HG03175 (cell line): ENCODE data around the gene KRT7.
"Not testable (repeated sequence)": the region's sequence is repeated elsewhere in the genome, so short reads cannot be mapped to it uniquely, and the experiment has no call there.

Source experiments
- ATAC-seq: cut with Tn5 transposase; IDR thresholded peaks from one replicate; pipeline ENCODE4 v1.9.1; 2021; ENCODE audit warnings: mild to moderate bottlenecking, moderate library complexity; ENCODE audit not compliant: unreplicated experiment

Gene KRT7

DNA sequence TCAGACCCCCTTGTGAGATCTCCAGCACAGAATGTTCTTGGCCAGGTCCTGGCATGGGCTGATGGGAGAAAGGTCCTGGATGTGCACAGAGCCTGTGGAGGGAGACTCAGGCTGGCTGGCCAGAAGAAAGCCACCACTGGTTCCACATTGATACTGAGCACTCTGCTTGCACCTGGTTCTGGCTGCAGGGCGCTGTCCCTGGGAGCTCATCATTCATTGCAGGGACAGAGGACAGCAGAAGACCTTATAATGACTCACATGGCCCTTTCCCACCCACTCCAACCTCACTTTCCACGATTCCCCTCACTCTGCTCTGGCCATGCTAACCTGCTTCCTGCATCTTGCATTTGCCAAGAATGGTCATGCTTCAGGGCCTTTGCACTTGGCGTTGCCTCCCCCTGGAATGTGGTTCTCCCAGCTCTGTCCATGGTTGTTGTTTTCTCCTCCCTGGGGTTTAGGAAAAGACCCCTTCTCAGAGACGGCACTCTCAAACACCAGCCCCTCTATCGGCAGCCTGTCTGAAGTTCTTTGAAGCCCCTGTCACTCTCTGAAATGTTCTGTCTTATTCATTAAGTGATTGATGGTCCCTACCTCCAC lies 10.3 kb downstream of the KRT7 start:
- no peak for ATAC-seq

DNA sequence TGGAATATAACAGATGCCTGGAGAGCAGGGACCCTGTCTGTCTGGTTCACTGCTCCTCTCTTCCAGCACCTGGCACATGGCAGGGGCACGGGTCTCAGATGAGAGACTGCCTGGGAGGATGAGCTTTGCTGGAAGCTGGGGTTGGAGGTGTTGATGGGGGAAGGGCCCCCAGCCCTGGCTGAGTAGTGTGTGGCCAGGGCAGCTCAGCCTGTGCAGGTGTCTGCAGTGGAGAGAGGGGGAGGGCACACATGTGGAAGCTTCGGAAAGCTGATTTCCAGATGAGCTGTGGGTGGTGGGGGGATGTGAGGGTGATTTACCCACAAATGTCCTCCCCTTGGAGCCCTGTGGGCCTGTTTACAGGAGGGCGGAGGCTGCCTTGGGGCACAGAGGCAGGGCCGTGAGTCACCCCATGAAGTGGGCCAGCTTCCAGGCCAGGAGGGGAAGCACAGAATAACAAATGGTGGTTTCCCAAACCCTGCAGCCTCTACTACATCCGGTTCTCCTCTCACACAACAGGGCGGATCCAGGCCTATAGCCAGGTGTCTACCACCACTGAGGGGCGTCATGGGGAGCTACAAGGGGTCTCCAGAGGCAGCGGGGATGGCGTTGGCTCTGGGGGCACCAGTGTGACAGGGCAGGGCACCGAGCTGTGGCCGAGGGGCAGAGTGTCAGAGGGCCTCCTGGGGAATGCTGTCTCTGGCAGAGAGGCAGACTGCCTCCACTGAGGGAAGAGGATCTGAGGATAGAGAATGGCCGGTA lies 11.0 kb downstream of the KRT7 start:
- peak; percentile 85 for ATAC-seq

DNA sequence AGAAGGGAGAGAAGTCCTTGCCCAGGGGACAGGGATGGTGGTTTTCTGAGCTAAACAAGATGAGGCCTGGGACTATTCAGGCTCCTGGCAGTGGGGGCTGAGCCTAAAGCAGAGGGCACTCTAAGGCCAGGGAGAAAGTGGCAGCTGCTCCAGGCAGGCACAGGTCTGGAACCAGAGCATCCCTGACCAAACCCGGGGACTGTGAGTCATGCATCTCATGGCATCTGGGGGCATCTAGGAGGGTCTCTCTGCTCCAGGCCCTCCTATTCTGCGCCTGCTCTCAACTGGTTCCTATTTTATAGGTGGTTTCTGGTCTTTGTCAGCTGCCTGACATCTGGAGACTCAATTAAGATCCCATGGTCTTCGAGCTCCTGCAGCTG lies 11.6 kb downstream of the KRT7 start:
- ATAC-seq = peak; percentile 14

DNA sequence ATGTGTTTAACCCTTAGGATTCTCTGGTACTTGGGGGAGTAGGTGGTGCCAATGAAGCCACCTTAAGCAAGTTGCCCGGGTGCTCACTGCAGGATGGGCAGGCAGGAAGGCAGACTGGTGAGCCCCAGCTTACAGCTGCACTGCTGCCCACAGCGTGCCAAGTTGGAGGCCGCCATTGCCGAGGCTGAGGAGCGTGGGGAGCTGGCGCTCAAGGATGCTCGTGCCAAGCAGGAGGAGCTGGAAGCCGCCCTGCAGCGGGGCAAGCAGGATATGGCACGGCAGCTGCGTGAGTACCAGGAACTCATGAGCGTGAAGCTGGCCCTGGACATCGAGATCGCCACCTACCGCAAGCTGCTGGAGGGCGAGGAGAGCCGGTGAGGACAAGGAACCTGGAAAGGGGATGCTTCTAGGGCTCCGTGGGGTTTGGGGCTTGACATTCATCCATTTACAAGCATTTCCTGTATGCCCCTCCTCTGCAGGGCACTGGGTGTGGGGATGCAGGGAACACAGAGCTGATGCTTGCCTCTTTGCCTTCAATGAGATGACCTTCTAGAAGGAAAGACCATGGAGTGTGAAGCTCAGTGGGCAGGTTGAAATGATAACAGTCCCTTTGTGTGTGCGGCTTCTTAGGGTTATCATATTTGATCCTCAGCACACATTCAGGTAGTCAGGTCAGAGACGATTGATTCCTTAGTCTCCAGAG lies 12.4 kb downstream of the KRT7 start:
- ATAC-seq = no peak

DNA sequence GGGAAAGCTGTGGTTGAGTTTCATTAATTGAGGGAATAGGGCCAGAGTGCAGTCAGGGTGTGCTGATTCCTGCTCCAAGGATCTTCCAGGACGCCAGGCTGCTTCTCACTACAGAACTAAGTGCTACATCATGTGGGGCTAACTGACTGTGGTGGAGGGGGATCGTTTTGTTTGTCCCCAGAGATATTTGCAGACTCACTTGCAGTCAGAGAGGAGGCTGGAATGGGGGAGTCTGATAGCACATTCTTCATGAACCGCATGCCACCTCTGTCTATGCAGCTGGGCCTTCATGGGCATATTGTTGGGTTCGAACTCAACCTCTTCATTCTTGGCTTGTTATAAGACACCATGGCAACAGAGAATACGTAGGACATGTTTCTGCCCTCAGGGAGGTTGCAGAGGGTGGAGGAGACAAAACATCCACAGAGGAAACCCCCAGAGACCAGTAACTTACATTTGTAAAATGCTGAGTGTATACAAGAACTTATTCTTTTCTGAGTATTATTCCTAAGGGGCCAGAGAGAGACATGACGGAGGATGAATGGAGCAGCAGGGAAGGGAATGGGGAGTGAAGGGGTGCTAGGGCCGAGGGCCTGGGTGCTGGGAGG lies 13.0 kb downstream of the KRT7 start:
- ATAC-seq = no peak

DNA sequence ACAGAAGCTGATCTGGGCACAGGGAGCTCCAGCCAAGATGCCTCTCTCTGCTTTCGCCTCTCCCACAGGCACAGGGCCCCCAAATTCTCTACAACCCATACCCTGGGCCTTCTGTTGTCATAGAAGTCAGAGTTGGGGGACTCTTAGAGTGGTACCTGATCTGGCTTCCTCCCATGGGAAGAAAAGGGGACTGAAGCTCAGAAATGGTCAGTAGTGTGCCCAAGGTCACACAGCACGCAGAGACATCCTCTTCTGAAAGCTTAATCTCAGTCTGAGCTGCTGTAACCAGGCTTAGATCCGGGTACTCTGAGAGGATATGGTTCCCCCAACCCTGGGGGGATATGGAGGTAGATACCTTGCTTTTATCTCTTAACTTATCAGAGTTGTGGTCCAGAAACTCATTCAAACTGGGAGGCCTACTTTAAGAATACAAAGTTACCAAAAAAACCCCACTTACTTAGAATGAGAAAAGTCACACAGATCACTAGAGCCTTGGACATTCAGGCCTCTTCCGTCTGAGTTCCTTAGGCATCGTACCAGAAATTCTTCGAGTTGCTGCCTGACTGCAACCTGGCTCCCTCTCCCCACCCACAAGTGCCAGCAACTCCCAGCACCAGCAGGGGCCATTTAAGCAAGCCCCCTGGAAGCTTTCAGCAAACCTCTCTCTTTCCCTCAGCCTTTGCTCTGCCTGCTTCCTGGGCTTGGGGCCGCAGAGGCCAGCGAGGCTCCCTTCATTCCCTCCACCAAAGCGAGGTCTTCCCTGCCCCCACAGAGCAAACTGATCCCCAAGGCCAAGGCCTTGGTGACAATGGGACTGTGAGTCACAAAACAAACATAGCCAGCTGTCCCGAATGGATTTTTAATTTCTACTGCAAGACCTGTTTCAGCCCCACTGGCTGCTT lies 13.9 kb downstream of the KRT7 start:
- no peak for ATAC-seq

DNA sequence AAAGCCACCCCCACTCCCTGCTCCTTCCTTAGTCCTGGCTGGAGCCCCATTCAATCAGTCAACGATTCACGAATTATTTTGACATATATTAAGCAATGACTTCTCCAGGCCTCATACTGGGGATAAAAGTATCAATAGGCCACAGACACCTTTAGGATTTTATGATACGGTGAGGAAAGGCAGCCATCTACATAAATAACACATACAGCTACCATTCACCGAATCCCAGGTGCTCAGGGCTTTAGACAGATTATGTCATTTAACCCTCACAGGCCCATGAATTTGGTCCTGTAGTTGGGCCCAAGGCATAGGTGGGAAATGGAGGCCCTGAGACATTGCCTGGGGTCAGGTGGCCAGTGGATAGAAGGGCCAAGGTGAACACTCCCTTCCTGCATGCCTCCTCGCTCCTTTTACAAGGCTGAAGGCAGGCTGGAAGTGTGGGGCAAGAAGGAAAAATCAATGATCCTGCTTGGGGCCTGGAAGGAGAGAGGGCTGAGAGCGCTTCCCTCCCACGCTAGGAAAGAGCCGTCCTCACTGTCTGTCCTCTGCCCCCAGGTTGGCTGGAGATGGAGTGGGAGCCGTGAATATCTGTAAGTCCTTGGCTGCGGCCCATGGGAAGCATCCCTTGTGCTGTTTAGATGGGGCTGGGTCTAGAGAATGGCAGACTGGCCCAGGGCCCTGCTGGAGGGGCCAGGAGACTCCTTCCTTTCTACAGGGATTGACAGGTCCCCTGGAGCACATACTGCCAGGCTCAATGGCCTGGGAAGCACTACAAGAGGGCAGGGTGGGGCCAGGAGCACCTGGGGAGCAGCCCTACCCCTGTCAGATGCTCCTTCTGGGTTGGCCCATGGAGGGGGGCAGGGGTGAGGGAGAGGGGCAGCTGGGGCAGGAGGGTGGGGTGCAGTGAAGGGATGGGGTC lies 14.8 kb downstream of the KRT7 start:
- ATAC-seq = no peak

DNA sequence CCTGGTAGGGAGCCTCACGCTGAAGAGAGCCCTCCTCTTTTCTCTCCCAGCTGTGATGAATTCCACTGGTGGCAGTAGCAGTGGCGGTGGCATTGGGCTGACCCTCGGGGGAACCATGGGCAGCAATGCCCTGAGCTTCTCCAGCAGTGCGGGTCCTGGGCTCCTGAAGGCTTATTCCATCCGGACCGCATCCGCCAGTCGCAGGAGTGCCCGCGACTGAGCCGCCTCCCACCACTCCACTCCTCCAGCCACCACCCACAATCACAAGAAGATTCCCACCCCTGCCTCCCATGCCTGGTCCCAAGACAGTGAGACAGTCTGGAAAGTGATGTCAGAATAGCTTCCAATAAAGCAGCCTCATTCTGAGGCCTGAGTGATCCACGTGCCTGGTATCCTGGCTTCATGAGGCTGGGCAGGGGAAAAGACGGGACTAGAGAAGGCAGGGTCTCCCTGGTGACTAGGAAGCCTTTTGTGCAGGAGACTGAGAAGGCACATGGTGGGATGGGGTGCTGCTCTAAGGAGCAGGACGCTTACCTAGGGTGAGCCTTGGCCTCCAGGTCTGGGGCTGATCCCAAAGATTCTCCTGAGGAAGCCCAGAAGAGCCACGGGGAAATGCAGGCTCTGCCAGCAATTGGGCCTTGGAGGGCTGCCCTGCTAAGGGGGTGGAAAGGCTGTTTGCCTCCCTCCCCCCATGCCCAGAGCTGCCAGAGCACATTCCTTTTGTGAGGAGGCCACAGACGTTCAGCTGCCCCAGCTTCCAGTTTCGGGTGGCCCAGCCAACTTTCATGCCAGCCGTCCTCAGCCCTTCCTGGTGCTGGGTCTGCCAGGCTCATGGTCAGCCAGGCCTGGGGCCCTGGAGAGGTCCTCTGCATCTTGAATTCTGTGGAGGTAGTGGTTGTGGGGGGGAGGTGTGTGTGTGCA lies 15.8 kb downstream of the KRT7 start:
- no peak for ATAC-seq

DNA sequence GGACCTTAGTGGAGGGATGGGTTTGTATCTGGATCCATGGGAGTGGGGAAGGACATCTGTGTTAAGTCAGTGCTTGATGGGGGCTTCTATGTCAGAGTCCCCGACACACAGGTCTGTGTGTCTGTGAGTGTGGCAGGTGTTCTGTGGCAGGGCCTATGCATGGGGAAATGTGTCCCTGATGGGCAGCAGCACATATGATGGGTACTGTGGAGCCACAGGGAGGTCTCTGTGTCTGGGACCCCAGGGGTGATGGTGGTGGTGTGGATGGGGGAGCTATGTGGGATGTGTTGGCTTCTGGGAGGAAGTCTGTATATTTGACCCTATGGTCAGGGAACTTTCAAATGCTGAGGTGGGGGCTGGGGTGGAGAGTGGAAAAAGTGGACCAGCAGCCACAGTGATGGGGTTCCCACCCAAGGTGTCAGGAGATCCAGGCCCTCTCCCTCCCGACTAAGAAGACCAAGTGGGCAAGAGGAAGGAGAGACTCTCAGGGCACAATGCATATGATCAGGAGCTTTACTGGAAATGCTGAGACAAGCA lies 16.5 kb downstream of the KRT7 start:
- no peak for ATAC-seq

DNA sequence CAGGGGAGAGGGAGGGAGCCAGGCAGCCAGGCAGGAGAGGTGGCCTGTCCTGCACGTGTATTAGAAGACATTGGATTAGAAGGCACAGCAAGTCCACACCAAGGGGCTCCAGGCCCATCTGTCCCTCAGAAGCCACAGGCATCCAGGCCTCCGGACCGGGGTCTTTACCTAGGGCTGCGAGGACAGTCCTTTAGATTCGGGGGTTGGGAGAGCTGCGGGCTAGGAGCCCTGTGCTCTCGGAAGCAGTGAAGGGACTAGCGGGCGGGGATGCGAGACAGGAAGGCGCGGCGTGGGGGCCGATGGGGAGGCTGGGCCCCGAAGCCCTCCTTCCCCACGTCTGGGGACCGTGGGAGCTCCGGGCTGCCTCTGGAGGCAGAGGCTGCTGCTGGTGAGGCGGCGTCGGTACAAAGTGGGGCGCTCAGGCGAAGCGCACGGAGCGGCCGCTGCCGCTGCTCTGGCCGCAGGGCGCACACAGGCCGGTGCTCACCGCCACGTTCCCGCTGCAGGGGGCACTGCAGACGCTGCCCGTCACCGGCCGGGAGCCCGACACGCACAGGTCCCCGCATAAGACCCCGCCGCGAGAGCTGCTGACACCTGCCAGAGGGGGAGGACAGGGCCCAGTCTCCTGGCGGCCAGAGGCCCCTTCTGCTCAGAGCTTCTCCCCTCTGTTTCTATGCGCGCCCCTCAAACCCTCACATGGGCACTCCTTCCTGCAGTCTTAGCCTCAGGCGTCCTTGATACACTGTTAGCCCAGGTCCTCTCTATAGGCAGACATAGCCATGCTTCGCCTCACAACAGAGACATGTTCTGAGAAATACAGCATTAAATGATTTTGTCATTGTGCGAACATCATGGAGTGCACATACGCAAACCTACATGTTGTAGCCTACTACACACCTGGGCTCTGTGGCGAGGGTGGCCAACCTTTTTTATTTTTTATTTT lies 17.3 kb downstream of the KRT7 start:
- ATAC-seq = no peak

DNA sequence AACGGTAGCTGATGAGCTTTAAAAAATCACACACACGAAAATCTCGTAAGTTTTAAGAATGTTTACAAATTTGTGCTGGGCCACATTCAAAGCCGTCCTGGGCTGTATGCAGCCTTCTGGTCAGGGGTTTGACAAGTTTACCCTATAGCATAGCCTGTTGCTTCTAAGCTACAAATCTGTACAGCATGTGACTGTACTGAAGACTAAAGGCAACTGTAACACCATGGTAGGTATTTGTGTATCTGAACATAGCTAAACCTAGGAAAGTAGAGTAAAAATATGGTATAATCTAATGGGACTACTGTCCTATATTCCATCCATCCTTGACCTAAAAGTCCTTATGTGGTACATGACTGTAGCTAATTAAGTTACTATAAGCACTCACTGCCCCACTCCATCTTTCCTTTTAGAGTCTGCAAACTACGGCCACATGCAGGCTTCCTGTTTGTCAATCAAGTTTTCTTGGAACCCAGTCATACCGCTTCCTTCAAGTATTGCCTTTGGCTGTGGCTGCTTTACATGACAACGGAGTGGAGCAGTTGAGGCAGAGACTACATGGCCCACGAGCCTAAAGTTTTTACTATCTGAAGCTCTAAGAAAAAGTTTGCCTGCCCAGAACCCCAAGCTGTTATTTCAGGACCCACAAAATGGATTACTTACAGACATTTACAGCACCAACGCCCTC lies 18.5 kb downstream of the KRT7 start:
- ATAC-seq = no peak

DNA sequence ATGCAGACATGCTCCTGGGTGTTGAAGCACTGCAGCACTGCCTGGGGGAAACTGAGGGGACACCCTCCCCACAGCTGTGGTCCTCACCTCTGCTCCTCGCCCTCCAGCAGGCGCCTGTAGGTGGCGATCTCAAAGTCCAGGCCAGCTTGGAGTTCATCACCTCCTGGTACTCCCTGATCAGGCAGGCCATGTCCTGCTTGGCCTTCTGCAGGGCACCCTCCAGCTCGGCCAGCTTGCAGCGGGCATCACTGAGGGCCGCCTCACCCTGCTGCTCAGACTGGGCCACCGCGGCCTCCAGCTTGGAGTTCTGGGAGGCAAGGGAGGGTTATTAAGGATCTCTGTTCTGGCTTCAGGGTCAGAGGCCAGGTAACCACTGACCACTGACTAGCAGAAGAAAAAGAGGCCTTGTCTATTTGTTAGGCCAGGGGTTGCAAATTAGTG lies 19.2 kb downstream of the KRT7 start:
- ATAC-seq = not testable (repeated sequence)

DNA sequence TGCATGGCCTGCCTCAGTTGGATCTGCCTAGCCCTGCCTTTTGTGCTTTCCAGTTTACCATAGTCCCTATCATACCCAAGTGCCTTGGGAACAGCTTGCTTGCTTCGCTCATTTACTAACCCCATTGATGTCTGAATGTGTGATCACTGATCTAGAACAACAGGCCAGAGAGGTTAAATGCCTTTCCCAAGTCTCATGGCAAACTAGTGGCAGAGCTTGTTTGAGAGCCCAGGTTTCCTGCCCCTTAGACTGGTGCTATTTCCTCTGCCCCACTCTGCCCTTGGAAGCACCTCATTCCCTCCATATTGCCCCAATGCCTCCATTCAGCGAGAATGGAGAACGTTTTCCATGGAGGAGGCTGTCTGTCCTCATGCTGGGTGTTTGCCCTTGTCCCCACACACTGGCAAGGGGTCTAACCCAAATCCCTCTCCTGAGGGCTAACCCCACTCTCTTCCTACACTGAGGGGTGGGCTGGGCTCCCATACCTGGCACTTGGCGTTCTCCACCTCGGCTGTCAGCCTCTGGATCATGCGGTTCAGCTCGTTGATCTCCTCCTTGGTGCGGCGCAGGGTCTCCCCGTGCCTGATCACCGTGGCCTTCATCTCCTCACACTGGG lies 19.8 kb downstream of the KRT7 start:
- no peak for ATAC-seq

DNA sequence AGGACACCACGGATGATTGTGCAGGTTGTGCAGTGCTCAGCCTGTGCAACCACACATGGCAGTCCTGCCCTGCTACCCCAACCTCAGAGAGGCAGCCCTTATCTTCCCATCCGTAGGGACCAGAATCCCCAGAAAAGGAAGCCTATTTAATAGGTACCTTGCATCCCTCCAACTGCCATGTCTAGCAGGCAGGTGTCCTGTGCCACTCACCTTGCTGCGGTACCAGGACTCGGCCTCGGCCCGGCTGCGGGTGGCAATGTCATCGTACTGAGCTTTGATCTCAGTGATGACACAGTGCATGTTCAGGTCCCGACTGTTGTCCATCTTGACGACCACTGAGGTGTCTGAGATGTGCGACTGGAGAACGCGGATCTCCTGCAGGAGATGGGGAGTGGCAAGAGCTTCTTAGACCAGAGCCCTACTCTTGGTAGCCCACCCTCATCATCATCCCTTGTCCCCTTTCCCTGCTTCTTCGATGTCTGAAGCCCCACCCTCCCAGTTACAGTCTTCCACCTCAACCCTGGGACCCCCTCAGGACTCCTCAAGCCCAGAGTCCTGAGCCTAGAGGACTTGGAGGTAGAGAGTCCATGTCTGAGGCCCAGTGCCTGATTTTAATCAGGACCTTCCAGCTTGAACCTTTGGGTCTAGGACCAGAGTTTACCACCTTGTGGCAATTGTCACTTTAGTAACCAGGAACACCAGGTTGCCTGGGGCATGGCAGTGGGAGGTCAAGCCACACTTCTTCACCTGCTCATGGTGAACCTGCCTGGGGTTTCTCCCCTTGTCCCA lies 20.5 kb downstream of the KRT7 start:
- no peak for ATAC-seq

DNA sequence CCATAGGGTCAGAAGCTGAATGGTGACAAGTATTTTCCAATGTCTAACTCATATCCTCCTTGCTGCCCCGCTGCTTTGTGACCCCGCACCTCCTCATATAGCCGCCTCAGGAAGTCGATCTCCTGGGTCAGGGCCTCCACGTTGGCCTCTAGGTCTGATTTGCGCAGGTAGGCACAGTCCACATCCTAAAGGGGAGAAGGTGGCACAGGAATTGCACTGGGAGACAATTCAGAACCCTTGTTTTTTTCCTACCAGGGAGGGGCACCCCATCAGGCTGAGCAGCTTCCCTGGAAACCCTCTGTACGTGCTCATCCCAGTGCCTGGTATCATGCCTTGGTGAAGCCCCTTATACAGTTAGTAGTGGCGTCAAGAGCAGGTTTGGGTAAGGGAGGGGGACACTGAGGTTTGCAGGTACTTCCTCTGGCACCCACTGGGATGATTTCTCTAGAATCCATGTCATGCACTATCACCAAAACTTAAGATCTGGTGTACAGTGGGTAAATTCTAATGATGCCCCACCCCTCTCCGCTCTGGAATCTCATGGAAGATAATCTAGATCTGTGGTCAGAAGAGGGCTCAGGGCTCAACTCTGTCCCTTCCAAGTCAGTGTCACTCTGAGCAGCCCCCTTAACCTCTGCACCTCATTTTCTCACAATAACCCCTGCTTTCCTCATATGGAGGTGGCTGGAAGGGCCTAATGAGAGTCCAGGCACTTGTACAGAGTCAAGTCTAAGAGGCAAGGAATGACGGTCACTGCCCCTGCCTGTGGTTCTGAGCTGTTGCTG lies 21.3 kb downstream of the KRT7 start:
- no peak for ATAC-seq
